ENCODE measurements around the gene OPN3.

Gene OPN3

GRCh38 chr1:241615043-241615974 lies 24.9 kb downstream of the OPN3 start:
- DNase-seq = no peak

- DNase-seq = no peak
Observed at GRCh38 chr1:241614572-241614971, 25.6 kb downstream of the OPN3 start.

GRCh38 chr1:241614144-241614543 lies 26.0 kb downstream of the OPN3 start:
- no peak for DNase-seq

GRCh38 chr1:241612533-241613477 lies 27.4 kb downstream of the OPN3 start:
- no peak for DNase-seq

GRCh38 chr1:241611736-241612135 lies 28.4 kb downstream of the OPN3 start:
- no peak for DNase-seq

GRCh38 chr1:241611063-241611462 lies 29.1 kb downstream of the OPN3 start:
- no peak for DNase-seq

- no peak for DNase-seq
Observed at GRCh38 chr1:241610056-241610815, 29.9 kb downstream of the OPN3 start.

GRCh38 chr1:241608379-241609033 lies 31.7 kb downstream of the OPN3 start:
- DNase-seq = no peak

- DNase-seq = no peak
Observed at GRCh38 chr1:241607497-241607896, 32.7 kb downstream of the OPN3 start.

GRCh38 chr1:241606544-241606943 lies 33.6 kb downstream of the OPN3 start:
- no peak for DNase-seq

GRCh38 chr1:241605146-241605805 lies 34.9 kb downstream of the OPN3 start:
- DNase-seq = no peak

- no peak for DNase-seq
Observed at GRCh38 chr1:241603731-241604245, 36.4 kb downstream of the OPN3 start.

- DNase-seq = no peak
Observed at GRCh38 chr1:241600496-241600901, 39.7 kb downstream of the OPN3 start.

GRCh38 chr1:241598249-241598648 lies 41.9 kb downstream of the OPN3 start:
- DNase-seq = no peak

GRCh38 chr1:241596633-241597032 lies 43.5 kb downstream of the OPN3 start:
- DNase-seq = no peak

GRCh38 chr1:241593186-241593585 lies 47.0 kb downstream of the OPN3 start:
- no peak for DNase-seq

- DNase-seq = no peak
Observed at GRCh38 chr1:241592273-241592958, 47.8 kb downstream of the OPN3 start.

- no peak for DNase-seq
Observed at GRCh38 chr1:241591736-241592135, 48.4 kb downstream of the OPN3 start.

- DNase-seq = no peak
Observed at GRCh38 chr1:241591317-241591716, 48.9 kb downstream of the OPN3 start.

- DNase-seq = no peak
Observed at GRCh38 chr1:241590719-241591118, 49.5 kb downstream of the OPN3 start.

- DNase-seq = no peak
Observed at GRCh38 chr1:241589521-241589920, 50.6 kb downstream of the OPN3 start.

All from activated CD8-positive, alpha-beta memory T cell treated with anti-CD3 and anti-CD28 coated beads for 24 hours (primary cell).